Stimulated activated naive CD8-positive, alpha-beta T cell treated with anti-CD3 and anti-CD28 coated beads, Interleukin-15, amount 100 ng/mL, for 72 hours (primary cell): Measurements from ENCODE around the gene CHST10.

ENCODE experiments used
- ATAC-seq: fragments of 150-1000 bp; cut with Tn5 transposase; 2 replicates; pipeline ENCODE4 v1.10.0; 2021; ENCODE audit warnings: mild to moderate bottlenecking, moderate library complexity
- DNase-seq, 2 donors: peaks; one replicate each; pipeline ENCODE4 v3.0.0; 2021 to 2022
- H3K27ac Mint-ChIP-seq, 2 donors: one replicate each; pipeline ENCODE4 v1.8.0; 2022; ENCODE audit warnings: mild to moderate bottlenecking in 2 of 2, mixed read lengths in 2 of 2, moderate library complexity in 2 of 2
- H3K27me3 Mint-ChIP-seq: one replicate; pipeline ENCODE4 v1.8.0; 2022; ENCODE audit warnings: mixed read lengths
- H3K4me1 Mint-ChIP-seq: one replicate; pipeline ENCODE4 v1.8.0; 2022; ENCODE audit warnings: mild to moderate bottlenecking, mixed read lengths
- H3K4me3 Mint-ChIP-seq, 2 donors: one replicate each; pipeline ENCODE4 v1.8.0; 2022; ENCODE audit warnings: mild to moderate bottlenecking in 2 of 2, mixed read lengths in 2 of 2, moderate library complexity in 1 of 2
- H3K9me3 Mint-ChIP-seq, 2 donors: one replicate each; pipeline ENCODE4 v1.8.0; 2022; ENCODE audit warnings: mixed read lengths in 2 of 2

CHST10 gene

DNA sequence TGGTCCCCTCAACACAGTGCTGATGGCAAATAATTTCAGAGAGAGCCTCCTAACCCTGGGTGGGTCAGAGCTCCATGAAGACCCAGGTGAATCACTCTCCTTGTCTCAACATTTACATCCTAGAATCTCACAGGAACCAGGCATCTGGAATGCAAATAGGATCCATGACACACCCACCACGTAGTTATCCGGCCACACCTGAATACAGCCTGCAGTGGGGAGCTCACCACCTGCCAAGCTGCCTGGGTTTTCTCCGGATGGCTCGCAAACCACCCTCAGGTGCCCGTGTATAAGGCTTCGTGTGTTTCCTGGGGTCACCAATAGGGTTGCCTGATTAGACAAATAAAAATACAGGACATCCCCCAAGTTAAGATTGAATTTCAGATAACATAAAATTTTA is 9.9 kb downstream of the CHST10 start:
- peak overlapping the region in 1 of 2 donors; percentile 19 for H3K27ac Mint-ChIP-seq
- H3K4me1 Mint-ChIP-seq = peaks cover 6% of the 10 kb centered on the region
- no peaks in the 10 kb centered on the region for H3K27me3 Mint-ChIP-seq
- ATAC-seq (no peak), DNase-seq (no peak)
- H3K4me3 Mint-ChIP-seq = no peak overlapping the region
- H3K9me3 Mint-ChIP-seq = no peaks in the 10 kb centered on the region

DNA sequence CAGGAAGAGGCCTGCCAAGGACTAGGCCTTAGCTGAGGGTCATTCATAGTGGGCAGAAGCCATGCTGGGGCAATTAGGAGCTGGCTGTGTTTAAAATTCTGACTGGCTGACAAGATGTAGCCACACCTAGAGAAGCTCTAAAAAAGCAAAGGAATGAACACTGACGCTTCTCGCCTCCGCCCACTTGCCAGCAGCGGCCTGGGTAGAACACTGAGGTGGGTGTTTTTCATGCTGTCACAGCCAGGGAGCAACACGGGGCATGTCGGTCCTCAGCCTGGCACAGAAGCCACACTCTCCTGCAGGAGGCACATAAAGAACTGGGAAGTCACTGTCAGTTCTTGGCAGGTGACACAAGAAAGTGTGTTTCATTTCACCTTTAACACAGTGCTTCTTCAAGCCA is 10.4 kb downstream of the CHST10 start:
- ATAC-seq = no peak
- Mint-ChIP-seq H3K9me3 (no peaks in the 10 kb centered on the region), H3K4me3 (no peak overlapping the region), H3K27me3 (no peaks in the 10 kb centered on the region), H3K4me1 (peaks cover 6% of the 10 kb centered on the region), H3K27ac (peak overlapping the region in 1 of 2 donors; percentile 79)
- no peak for DNase-seq

DNA sequence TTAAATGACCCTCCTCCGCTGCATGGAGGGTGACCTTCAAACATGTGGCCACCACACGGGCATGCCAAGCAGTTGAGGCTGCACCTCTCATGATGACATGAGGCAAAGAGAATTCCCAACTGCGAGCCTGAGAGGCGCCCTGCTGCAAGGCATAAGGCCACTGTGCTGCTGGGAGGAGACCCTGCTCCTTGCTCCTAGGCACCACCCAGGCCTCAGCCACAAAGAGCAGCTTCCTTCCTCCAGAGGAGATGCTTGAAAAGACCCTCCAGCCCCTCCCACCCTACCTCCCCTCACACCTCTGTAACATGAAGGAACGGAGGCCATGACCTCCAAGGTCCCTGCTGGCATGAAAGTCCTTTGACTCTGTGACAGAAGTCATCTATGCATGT is 11.4 kb downstream of the CHST10 start:
- H3K4me3 Mint-ChIP-seq = no peak overlapping the region
- DNase-seq = no peak
- no peaks in the 10 kb centered on the region for H3K9me3 Mint-ChIP-seq
- peaks cover 6% of the 10 kb centered on the region for H3K4me1 Mint-ChIP-seq
- H3K27ac Mint-ChIP-seq = peak overlapping the region in 1 of 2 donors; percentile 27
- ATAC-seq = no peak
- no peaks in the 10 kb centered on the region for H3K27me3 Mint-ChIP-seq

DNA sequence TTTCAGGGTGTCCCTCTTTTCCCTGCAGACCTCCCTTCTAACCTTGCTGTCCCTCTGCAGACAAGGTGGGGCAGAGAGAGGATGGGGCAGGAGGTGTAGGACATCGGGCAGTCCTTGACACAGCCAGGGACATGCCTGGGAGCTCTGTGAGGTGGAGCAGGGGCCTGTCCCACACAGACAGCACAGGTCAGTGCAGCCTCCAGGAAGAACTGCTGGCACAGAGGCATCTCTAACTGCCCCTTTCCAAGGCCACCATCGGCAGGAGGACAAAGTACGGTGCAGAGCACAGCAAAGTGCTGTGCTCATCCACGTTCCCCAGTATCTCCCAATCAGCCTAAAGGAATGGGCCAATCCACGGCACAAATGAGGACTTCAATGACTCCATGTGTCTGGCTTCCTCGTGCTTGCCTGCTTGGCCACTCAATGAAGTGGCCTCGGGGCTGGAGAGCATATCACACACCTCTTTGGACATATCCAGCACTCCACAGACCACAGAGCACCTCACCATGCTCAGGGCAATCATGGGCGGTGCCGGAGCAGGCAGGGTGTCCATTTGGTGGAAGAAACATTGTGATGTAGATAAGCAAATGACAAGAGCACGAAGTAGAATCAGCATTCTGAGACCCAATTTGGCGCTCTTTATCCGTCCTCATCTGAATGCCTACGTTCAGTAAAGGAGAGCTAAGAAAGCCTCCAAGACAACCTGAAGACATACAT is 11.9 kb downstream of the CHST10 start:
- Mint-ChIP-seq H3K4me1 (peaks cover 6% of the 10 kb centered on the region), H3K27me3 (no peaks in the 10 kb centered on the region), H3K27ac (no peak overlapping the region), H3K9me3 (no peaks in the 10 kb centered on the region), H3K4me3 (no peak overlapping the region)
- no peak for ATAC-seq
- DNase-seq = no peak

DNA sequence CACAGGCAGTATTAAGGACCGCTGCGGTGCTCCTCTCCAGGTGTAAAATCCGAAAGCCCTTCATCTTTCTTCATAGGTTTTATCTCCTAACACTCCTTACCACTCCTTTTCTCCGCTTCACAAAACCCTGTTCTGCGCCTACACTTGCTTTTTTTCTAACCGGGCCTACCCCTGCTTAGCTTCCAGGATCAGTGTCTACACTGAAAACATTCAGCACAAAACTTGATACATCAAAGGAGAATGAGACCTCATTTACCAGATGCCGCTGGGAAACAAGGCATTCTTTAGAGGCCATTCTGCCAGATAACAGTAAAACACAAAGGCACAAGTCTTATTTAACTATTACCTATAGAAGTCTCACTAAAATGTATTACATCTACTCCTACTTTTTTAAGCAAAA is 13.1 kb downstream of the CHST10 start:
- Mint-ChIP-seq H3K4me1 (no peaks in the 10 kb centered on the region), H3K27ac (peak overlapping the region; percentile 53 to 62), H3K4me3 (no peak overlapping the region), H3K9me3 (no peaks in the 10 kb centered on the region), H3K27me3 (no peaks in the 10 kb centered on the region)
- no peak for DNase-seq
- ATAC-seq = no peak

DNA sequence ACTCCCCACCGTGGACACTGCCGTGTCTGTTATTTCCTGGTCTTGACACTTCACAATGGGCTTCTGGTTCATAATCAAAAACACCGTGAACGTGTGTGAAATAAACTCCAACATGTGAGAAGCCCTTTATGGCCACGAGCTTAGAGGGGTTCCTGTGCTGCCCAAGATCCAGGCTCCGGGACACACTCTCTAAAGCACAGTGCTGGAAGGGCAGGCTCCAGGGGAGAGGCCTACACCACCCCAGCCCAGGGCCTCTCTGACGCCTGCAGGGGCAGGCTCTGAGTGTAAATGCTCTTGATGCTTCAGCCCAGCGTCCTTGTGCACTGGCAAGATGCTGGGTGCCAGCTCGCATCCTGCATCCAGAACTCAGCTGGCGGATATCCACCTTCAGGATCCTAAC is 13.7 kb downstream of the CHST10 start:
- Mint-ChIP-seq H3K27me3 (no peaks in the 10 kb centered on the region), H3K4me1 (no peaks in the 10 kb centered on the region), H3K27ac (no peak overlapping the region), H3K4me3 (no peak overlapping the region), H3K9me3 (no peaks in the 10 kb centered on the region)
- DNase-seq (no peak), ATAC-seq (no peak)

DNA sequence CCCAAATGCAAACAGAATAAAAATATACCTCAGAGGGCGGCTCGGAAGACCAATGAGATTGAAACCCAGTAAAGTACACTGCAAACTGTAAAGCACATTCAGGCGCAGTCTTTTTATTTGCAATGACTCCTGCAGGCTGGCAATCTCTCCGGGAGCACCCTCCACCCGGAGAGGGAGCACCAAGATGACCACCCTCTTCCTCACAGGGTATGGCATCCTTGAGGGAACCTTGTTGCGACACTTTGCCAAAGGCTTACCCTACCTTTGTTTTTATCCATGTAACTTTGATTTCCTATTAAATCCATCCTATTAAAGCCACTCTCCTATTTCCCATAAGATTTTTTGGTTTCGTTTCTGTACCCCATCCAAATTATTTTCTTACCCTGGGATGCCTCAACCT is 16.2 kb downstream of the CHST10 start:
- H3K27ac Mint-ChIP-seq = no peak overlapping the region

DNA sequence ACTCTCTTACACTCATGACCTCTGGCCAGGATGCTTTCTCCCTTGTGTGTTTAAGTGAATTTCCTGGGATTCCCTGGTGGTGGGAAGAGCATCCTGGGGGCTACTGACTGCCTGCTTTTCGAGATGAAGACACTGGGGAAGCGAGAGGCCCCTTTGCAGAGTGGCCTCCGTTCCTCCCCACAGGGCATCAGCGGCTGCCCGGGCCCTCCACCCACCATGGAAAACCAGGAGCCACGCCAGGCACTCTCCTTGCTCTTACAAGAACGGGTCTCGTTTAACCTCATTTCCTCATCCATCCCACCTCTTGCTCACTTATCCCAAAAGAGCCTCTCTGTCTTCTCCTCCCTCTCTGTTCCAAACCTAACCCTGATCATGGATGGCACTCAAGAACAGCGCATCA is 17.8 kb downstream of the CHST10 start:
- Mint-ChIP-seq H3K4me3 (no peak overlapping the region), H3K27me3 (no peaks in the 10 kb centered on the region), H3K4me1 (no peaks in the 10 kb centered on the region)

More for the DNA sequence above, 16.2 kb downstream of the CHST10 start:
- Mint-ChIP-seq H3K27me3 (no peaks in the 10 kb centered on the region), H3K4me3 (no peak overlapping the region), H3K9me3 (no peaks in the 10 kb centered on the region), H3K4me1 (no peaks in the 10 kb centered on the region)
- DNase-seq (no peak), ATAC-seq (no peak)

DNA sequence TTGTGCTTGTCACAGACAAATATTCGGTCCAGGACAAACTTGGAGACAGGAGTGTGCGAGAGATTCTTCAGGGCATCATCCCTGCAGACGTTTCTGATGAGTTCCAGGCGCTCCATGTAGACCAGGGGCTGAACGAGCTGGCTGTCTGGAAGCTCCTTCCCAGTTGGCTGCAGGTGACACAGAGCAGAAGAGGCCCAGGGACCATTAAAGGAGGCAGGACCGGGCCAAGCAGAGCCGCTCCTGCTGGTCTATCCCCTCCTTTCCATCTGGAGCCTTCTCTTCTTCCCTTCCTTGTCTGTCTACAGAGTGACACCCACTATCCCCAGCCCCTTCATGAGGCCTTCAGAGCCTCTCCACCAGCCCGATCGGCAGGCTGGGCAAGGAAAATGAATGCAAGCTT is 19.5 kb downstream of the CHST10 start:
- no peak overlapping the region for H3K4me3 Mint-ChIP-seq

More for the DNA sequence above, 17.8 kb downstream of the CHST10 start:
- Mint-ChIP-seq H3K27ac (peak overlapping the region in 1 of 2 donors; percentile 17), H3K9me3 (no peaks in the 10 kb centered on the region)
- DNase-seq = no peak
- ATAC-seq = no peak

DNA sequence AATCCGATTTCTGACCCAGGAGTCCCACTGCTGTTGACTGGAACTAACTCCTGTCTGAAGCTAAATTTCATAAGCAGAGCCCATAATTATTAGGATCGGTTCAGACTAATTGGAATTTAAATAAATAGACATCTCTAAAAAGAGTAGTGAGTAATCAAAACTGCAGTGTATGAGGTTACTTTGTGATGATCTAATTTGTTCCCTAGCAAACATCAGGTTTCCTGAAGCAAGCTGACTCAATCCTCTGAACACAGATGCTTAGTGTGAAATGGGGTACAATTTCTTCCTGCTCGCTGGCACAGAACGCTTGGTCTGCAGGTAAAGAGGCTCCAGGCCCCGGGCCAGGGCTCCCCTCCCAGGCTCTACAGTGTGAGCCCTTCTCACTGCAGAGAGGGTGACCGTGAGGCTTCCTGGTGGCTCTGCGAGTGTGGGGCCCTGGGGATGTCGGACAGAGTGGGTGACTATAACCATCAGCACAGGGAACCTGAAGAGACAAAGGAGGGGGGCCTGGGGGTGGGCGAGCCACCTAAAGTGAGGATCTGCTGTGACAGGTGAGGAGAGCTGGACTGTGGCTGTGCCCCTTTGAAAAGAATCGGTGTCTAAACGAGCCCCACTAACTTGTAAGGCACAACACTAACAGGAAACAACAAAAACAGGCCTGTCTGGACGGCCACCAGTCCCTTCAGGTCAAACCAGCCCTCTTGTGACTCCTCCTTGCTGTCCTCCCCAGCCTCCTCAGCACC is 20.2 kb downstream of the CHST10 start:
- Mint-ChIP-seq H3K4me1 (no peaks in the 10 kb centered on the region), H3K27ac (peak overlapping the region in 1 of 2 donors; percentile 96), H3K27me3 (no peaks in the 10 kb centered on the region), H3K4me3 (no peak overlapping the region), H3K9me3 (no peaks in the 10 kb centered on the region)
- no peak for DNase-seq
- no peak for ATAC-seq

More for the DNA sequence above, 19.5 kb downstream of the CHST10 start:
- no peak for ATAC-seq
- no peak for DNase-seq
- Mint-ChIP-seq H3K4me1 (no peaks in the 10 kb centered on the region), H3K9me3 (no peaks in the 10 kb centered on the region), H3K27ac (peak overlapping the region in 1 of 2 donors; percentile 96), H3K27me3 (no peaks in the 10 kb centered on the region)

DNA sequence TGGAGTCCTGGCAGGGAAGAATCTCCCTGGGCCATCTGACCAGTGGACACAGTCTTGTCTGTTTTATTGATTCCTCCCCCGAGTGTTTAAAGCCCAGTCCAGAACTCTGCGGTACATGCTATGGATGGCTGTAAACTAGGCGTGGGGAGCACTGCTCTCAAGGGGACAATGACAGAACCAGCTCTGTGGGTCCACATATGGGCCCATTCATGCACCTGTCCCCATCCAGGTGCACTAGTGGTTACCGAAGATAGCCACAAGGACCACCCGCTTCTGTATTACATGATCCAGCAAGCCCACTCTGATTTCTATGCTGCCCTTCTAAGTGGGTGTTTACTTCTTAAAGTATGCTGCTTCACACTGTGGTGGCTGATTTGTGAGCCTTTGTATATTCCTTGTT is 21.0 kb downstream of the CHST10 start:
- Mint-ChIP-seq H3K4me3 (no peak overlapping the region), H3K9me3 (no peaks in the 10 kb centered on the region), H3K4me1 (no peaks in the 10 kb centered on the region), H3K27ac (peak overlapping the region in 1 of 2 donors; percentile 83), H3K27me3 (no peaks in the 10 kb centered on the region)
- no peak for ATAC-seq
- DNase-seq = no peak

DNA sequence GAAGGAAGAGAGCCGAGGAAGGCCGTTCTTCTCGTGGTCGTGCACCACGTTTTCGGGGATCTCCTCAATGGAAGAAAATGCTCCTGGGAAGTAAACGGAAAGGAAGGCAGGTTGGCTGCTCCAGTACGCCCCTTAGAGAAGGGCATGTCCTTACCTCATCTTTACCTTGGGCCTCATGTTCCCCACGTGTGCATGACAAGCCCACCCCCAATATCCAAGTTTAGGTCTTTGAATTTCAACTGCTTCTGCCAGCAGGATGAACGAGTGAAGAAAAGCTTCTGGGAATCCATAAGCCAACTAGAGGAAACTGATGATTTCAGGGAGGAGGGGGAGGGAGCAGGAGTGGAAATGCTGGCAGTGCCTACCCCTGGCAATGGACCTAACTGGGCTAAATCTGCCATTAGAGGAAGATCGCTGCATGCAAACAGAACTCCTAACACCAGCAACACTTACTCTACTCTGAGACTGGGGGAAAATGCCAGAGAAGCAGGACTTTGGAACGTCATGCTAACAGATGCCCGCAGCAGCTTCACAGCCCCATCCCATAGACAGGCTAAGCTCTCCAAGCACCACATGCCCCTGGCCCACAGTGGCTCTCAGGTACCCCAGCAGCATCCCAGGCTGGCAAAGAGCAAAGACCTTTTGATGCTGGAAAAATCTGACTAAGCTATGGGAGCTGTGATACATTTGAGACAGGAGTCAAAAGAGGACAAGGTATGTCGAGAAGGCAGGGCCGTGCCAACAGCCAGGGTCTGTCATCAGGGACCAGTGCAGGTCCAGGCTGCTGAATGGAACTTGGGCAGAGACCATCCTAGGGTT is 21.7 kb downstream of the CHST10 start:
- Mint-ChIP-seq H3K4me3 (no peak overlapping the region), H3K27me3 (no peaks in the 10 kb centered on the region), H3K4me1 (no peaks in the 10 kb centered on the region), H3K27ac (peak overlapping the region in 1 of 2 donors; percentile 80), H3K9me3 (no peaks in the 10 kb centered on the region)
- no peak for ATAC-seq
- DNase-seq = no peak

DNA sequence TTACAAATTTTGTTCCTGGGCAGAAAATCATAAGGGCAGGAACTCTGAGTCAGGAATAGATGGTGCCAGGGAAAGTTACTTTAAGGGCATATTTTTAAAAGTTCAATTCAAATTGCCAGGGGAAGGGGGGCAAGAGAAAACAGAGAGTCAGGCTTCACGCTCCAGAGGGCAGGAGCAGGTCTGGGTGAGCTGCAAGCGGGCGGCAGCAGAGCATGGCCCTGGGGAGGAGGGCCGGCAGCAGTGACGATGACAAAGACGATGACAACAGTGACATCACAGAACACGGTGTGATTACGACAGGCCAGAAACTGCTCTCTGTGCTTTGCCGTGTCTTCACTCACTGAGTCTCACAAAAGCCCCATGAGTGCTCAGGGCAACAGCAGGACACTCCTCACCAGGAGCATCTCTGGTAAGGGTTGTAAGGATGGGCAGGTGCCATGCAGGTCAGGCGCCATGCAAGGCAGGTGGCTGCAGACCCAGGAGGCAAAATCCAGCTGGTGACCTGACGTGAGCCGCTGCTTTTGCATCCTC is 23.3 kb downstream of the CHST10 start:
- no peak overlapping the region for H3K4me3 Mint-ChIP-seq
- DNase-seq = no peak
- H3K27ac Mint-ChIP-seq = peak overlapping the region in 1 of 2 donors; percentile 64
- H3K9me3 Mint-ChIP-seq = no peaks in the 10 kb centered on the region
- ATAC-seq = no peak
- H3K27me3 Mint-ChIP-seq = no peaks in the 10 kb centered on the region
- H3K4me1 Mint-ChIP-seq = no peaks in the 10 kb centered on the region

DNA sequence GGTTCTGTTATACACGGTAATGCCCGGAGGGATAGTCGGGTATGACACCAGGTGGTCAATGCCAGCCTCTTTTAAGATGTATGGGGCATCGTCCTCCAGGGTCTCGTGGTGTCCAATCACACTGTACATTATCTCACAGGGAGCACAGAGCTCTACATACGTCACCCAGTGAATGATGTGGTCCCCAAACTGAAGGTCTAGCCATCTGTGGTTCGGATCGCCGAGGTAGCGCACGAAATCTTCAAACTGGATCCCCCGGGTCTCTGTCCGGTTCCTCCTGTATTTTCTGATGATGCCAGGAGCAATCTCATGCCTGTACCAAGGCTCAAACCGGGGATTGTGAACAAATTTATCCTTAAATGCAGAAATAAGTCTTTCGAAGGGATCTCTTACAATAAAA is 24.1 kb downstream of the CHST10 start:
- ATAC-seq = no peak
- no peaks in the 10 kb centered on the region for H3K4me1 Mint-ChIP-seq
- no peak for DNase-seq
- H3K4me3 Mint-ChIP-seq = no peak overlapping the region
- no peaks in the 10 kb centered on the region for H3K27me3 Mint-ChIP-seq
- H3K9me3 Mint-ChIP-seq = no peaks in the 10 kb centered on the region
- no peak overlapping the region for H3K27ac Mint-ChIP-seq

DNA sequence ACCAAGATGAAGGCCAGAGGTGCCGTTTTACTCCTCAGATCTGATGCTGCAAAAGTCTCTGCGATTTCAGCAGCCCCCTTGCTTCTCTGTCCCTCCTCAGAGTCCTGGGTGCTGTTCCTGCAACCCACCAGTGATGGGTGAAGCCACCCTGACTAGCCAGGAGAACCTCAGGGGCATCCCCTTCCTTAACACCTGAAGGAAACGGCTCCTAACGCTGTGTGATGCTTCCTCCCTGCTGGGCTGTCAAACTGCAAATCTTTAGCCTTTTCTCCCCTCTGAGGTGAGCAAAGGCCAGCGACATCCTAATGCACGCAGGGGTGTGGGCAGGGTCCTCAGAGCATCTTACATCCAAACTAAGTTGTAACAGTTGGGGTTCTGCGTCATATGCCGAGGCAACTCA is 24.8 kb downstream of the CHST10 start:
- Mint-ChIP-seq H3K27ac (no peak overlapping the region), H3K27me3 (no peaks in the 10 kb centered on the region), H3K9me3 (no peaks in the 10 kb centered on the region), H3K4me1 (no peaks in the 10 kb centered on the region), H3K4me3 (no peak overlapping the region)
- DNase-seq (no peak), ATAC-seq (no peak)
